HG03175 (cell line): ENCODE measurements around the gene PDIA2.
"Not testable (repeated sequence)": the region's sequence is repeated elsewhere in the genome, so short reads cannot be mapped to it uniquely, and the experiment has no call there.

Experiments
- ATAC-seq: cut with Tn5 transposase; IDR thresholded peaks from one replicate; pipeline ENCODE4 v1.9.1; 2021; ENCODE audit warnings: mild to moderate bottlenecking, moderate library complexity; ENCODE audit not compliant: unreplicated experiment

PDIA2 gene

GRCh38 chr16:263182-263774 lies 19.7 kb upstream of the PDIA2 start:
- ATAC-seq: no peak

GRCh38 chr16:263944-264343 lies 19.0 kb upstream of the PDIA2 start:
- ATAC-seq: no peak

GRCh38 chr16:264440-264951 lies 18.5 kb upstream of the PDIA2 start:
- ATAC-seq: no peak

- ATAC-seq: no peak
Observed at GRCh38 chr16:265002-265529, 17.9 kb upstream of the PDIA2 start.

GRCh38 chr16:265711-266110 lies 17.3 kb upstream of the PDIA2 start:
- ATAC-seq: no peak

- no peak for ATAC-seq
Observed at GRCh38 chr16:266258-267164, 16.5 kb upstream of the PDIA2 start.

- ATAC-seq: not testable (repeated sequence)
Observed at GRCh38 chr16:267562-267961, 15.4 kb upstream of the PDIA2 start.

- no peak for ATAC-seq
Observed at GRCh38 chr16:268141-269053, 14.6 kb upstream of the PDIA2 start.

- no peak for ATAC-seq
Observed at GRCh38 chr16:269061-269796, 13.7 kb upstream of the PDIA2 start.

- ATAC-seq: no peak
Observed at GRCh38 chr16:270381-271255, 12.3 kb upstream of the PDIA2 start.

- no peak for ATAC-seq
Observed at GRCh38 chr16:272633-273546, 10.1 kb upstream of the PDIA2 start.

- ATAC-seq: no peak
Observed at GRCh38 chr16:273547-274421, 9.2 kb upstream of the PDIA2 start.

GRCh38 chr16:275041-275641 lies 7.8 kb upstream of the PDIA2 start:
- no peak for ATAC-seq

- no peak for ATAC-seq
Observed at GRCh38 chr16:275786-276232, 7.2 kb upstream of the PDIA2 start, which contains the start of gene RGS11. Gene RGS11, minus strand, starts transcription at chr16:275944. Its CDS starts 33 bp downstream, at chr16:275911.

- no peak for ATAC-seq
Observed at GRCh38 chr16:276426-277077, 6.4 kb upstream of the PDIA2 start.

GRCh38 chr16:278863-279366 lies 4.0 kb upstream of the PDIA2 start:
- no peak for ATAC-seq
